Measurements from ENCODE around the gene NXF1.
"Not testable (repeated sequence)": the region's sequence is repeated elsewhere in the genome, so short reads cannot be mapped to it uniquely, and the experiment has no call there.

NXF1 gene

DNA sequence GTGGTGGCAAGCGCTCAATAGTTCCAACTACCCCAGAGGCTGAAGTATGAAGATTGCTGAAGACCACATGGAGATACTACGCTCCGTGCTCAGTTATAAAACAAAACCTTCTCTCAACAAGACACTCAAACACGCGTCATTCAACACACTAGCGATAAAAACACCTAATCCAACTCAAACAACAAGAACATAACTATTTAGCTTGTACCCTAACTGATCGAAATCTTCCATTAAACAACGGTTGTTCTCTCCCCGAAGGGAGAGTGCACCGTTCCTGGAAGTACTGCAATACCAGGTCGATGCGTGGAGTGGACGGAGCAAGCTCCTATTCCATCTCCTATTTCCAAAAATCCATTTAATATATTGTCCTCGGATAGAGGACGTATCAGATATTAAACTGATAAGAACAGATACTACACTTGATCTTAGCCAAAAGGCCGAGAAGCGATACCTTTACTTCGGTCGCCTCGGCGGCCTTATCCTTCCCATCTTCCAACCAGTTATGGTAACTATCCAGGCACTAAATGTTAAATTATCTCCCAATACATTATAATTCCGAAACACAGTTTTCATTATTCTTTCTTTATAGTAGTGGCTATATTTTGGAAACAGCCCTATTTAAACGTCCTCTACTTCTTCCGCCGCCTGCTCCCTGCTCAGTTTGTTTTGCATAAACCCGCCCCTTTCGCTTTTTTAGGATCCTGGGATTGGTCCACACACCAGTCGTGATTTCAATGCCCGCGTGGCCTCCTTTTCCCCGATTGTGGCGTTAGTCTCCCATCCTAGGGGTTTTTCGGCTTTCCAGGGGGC lies 36.3 kb upstream of the NXF1 start:
- no peak for TF ChIP-seq CTCF (IDR thresholded peaks at IDR 0.05; ENCODE audit: low read depth, low read length)
- peak overlapping the region; percentile 26 for H3K4me3 ChIP-seq (ENCODE audit: low read depth, low read length)
- DNase-seq (ENCODE audit: low read depth, low spot score), result peak; percentile 99
- in situ Hi-C loops (cut with HindIII; ENCODE audit: low sequenced_read_pairs), result no loop called here

GRCh38 chr11:62840721-62841360 lies 35.6 kb upstream of the NXF1 start:
- in situ Hi-C loops (cut with HindIII; ENCODE audit: low sequenced_read_pairs); DNase-seq (ENCODE audit: low read depth, low spot score): not testable (repeated sequence)
- peak overlapping the region; percentile 92 for H3K4me3 ChIP-seq (ENCODE audit: low read depth, low read length)

DNA sequence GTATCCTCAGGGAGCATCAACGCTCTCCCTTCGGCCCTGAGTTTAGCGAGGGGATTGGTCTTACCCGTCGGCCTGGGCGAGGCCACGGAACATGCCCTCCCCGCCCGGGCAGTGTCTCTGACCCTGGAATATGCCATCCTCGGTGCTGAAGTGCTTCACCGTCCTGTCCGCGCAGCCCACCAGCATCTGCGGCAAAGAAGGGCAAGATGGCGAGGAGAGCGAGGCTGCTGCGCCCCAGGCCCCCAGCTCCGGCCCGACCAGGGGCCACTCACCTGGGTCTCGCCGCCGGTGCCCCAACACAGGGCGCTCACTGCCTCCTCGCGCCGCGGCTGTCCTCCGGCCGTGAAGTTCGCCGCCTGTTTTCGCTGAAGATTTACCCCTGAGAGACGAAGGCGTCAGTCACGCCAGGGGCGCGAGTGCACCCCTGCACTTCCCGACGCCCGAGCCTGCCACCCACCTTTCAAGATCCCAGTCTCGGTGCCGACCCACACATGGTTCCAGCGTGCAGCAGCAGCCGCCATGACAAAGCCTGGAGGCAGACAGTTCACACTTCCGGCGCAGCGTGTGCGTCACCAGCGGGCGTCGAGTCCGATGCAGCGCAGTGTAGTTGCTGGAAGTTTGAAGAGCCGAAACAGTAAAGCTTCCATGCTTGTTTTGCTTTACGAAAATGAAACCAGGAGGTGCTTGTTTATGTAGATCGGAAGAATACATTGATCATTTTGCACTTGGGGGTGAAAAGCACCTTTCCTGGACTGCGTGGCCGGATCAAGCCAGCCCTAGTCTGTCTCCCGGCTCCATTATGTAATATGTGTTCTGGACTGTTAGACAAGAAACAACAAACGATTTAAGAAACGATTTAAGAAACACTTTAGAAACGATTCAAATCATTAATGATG lies 34.1 kb upstream of the NXF1 start, which contains the start of gene WDR74:
Gene WDR74, minus strand, starts transcription at position 541 of the 896 bp plus-strand sequence. Its CDS starts 20 bp downstream, at position 521.
- in situ Hi-C loops (cut with HindIII; ENCODE audit: low sequenced_read_pairs), result no loop called here
- no peak for TF ChIP-seq CTCF (IDR thresholded peaks at IDR 0.05; ENCODE audit: low read depth, low read length)
- DNase-seq (ENCODE audit: low read depth, low spot score), result peak; percentile 92
- peak within 1 kb of the TSS; percentile 92 for H3K4me3 ChIP-seq (ENCODE audit: low read depth, low read length)

DNA sequence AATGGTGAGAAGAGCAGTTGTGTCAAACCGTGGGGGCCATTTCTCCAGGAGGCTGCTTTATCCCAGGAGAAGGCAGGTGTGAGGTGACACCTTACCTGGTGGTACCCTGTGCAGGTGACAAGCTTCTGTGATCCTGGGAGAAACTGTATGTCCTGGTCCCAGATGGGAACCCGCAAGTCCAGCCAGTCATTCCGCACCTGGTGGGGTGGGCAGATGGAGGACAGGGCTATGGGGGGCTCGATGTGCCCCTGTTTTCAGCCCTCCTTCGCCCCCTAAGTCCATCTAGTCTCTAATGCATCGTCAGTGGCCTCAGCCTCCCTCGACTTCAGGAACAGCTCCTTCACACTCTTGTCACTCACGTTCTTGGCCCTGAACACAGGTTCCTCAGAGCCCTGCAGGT lies 30.1 kb upstream of the NXF1 start:
- no peak for TF ChIP-seq CTCF (IDR thresholded peaks at IDR 0.05; ENCODE audit: low read depth, low read length)
- no peak for DNase-seq (ENCODE audit: low read depth, low spot score)
- no peak overlapping the region for H3K4me3 ChIP-seq (ENCODE audit: low read depth, low read length)
- in situ Hi-C loops (cut with HindIII; ENCODE audit: low sequenced_read_pairs), result no loop called here

DNA sequence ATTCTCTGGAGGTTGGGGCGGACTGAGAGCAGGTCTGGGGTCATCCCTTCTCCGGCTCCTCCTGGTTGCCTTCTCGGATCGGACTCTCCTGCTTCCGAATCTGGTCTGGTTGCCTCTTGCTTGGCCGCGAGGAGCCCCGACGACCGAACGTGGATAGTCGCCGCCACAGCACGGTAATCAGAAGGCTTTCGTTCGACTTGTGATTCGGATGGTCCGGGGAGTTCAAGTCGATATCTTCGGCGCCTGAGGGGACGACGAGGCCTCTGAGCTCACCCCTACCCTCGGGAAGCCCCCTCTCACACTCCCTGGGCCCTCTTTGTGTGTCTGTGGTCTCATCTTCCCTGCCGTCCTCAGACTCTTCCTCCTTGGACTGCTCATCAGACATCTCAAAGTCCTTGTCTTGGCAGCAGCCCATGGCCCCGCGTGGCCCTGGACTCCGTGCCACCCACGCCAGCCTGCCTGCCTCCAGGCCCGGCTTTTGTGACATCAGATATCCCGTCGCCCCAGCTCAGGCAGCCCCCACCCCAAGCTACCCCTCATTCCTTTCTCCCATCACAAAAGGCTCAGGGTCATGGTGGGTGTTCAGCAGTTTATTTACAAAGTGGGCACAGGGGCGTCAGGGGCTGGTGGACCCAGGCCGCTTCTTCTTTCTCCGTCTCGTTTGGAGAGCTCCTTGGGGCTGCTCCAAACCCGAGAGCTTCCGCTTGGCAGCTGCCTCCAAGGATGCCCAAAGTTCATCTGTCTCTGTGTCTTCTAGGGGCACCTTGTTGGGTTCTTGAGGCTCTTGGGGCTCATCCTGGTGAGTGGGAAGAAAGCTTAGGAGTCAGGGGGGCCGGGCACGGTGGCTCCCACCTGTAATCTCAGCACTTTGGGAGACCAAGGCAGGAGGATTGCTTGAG lies 27.3 kb upstream of the NXF1 start, which contains the start of gene TEX54:
Gene TEX54, minus strand, starts transcription at position 506 of the 899 bp plus-strand sequence.
- in situ Hi-C loops (cut with HindIII; ENCODE audit: low sequenced_read_pairs), result no loop called here
- no peak for TF ChIP-seq CTCF (IDR thresholded peaks at IDR 0.05; ENCODE audit: low read depth, low read length)
- DNase-seq (ENCODE audit: low read depth, low spot score), result no peak
- peak within 1 kb of the TSS; percentile 90 for H3K4me3 ChIP-seq (ENCODE audit: low read depth, low read length)

DNA sequence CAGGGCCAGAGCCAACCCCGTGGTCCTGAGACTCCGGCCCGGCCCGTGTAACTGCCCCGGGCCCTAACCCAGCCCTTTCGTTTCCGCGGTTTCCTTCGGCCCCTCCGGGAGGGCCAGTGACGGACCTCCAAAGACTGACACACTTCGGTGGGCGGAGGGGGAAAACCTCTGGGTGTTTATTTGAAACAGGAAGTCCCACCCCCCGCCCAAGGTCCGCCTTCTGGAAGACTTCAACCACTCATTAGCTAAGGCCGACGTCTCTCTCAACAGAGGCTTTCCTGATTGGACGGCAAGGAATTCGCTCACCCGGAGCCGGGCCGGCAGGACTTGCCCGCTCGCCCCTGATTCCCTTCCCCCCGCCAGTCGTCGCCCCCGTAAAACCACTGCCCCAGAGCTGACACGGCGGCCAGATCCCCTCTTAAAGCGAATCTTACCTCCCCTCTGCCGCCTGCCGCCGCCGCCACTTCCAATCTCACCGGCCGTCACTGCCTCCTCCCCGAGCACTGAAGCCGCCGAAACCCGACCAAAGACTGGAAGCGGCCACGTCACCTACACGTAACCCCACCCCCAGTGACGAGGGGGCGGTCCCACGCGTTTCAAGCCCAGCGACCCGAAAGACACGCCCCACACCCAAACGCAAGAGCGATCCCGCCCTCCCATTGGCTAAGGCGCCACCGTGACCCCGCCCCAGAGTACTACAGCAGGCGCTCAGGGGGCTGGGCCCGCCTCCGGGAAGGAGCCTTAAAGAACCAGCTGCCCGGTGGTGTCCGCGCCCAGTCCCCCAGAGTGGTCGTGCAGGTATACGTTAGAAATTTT lies 26.5 kb upstream of the NXF1 start, which contains the start of gene STX5:
Gene STX5, minus strand, starts transcription at position 532 of the 816 bp plus-strand sequence. CDS start 808 bp downstream, outside the sequence.
- in situ Hi-C loops (cut with HindIII; ENCODE audit: low sequenced_read_pairs), result no loop called here
- TF ChIP-seq CTCF (IDR thresholded peaks at IDR 0.05; ENCODE audit: low read depth, low read length), result no peak
- peak within 1 kb of the TSS; percentile 90 for H3K4me3 ChIP-seq (ENCODE audit: low read depth, low read length)

More for the DNA sequence above, 26.5 kb upstream of the NXF1 start, which contains the start of gene STX5:
- peak; percentile 99 for DNase-seq (ENCODE audit: low read depth, low spot score)

Data from astrocyte of the spinal cord (primary cell).